Fibroblast of upper back skin (primary cell): ENCODE measurements around the gene TCHP.

ENCODE experiments used
- DNase-seq: peaks from one replicate; pipeline ENCODE4 v3.0.0-alpha.2; 2013

The TCHP gene

DNA sequence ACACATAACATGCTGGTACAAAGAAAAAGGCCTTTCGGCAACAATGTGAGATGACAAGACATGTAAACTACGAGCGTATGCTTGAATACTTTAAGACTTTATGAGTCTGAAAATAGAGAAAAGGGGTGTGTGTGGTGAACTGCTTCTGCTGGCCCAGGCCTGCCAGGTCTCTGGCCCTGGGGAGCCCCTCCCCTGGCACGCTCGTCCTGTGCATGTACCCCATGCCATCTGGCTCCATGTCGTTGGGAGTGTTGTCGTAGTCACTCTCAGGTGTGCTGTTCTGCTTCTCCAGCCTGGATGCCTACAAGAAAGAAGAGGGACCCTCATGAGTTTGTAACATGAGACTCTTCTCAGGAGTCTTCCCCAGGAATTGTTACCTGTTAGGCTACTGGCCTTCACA, 38.9 kb downstream of the TCHP start:
- DNase-seq, result no peak

DNA sequence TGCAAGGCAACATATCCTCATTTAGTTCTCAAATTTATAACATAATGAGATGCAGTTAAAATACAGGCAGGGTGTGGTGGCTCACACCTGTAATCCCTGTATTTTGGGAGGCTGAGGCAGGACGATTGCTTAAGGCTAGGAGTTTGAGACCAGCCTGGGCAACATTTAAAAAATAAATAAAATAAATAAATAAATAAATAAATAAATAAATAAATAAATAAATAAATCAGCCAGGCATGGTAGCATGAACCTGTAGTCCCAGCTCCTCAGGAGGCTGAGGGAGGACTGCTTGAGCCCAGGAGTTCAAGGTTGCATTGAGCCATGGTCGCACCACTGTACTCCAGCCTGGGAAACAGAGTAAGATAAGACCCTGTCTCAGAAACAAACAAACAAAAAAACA, 39.4 kb downstream of the TCHP start:
- DNase-seq, result no peak

DNA sequence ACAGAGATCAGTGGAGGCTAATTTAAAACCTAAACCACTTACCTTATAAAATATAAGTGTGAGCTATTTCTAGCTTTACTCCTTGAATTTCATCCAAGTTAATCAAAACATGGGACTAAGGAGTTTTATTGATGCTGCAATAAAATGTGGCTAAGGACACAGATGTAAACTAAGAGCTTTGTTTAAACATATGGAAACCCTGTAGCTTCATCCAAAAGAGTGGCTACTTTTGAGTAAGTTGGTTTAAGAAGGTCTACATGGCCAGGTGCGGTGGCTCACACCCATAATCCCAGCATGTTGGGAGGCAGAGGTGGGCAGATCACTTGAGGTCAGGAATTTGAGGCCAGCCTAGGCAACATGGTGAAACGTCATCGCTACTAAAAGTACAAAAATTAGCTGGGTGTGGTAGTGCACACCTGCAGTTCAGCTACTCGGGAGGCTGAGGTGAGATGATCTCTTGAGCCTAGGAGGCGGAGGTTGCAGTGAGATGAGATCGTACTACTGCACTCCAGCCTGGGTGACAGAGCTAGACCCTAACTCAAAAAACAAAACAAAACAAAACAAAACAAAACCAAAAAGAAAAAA, 40.4 kb downstream of the TCHP start:
- no peak for DNase-seq

DNA sequence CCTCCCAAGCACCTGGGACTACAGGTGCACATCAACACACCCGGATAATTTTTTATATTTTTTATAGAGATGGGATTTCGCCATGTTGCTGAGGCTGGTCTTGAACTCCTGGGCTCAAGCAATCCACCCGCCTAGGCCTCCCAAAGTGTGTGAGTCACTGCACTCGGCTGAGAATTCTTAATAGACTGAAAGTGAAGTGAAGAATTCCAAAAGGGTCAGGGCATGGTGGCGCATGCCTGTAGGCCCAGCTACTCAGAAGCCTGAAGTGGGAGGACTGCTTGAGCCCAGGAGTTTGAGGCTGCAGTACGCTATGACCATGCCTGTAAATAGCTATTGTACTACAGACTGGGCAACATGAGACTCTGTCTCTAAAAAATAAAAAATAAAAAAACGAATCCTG, 43.7 kb downstream of the TCHP start:
- DNase-seq, result peak; percentile 19

DNA sequence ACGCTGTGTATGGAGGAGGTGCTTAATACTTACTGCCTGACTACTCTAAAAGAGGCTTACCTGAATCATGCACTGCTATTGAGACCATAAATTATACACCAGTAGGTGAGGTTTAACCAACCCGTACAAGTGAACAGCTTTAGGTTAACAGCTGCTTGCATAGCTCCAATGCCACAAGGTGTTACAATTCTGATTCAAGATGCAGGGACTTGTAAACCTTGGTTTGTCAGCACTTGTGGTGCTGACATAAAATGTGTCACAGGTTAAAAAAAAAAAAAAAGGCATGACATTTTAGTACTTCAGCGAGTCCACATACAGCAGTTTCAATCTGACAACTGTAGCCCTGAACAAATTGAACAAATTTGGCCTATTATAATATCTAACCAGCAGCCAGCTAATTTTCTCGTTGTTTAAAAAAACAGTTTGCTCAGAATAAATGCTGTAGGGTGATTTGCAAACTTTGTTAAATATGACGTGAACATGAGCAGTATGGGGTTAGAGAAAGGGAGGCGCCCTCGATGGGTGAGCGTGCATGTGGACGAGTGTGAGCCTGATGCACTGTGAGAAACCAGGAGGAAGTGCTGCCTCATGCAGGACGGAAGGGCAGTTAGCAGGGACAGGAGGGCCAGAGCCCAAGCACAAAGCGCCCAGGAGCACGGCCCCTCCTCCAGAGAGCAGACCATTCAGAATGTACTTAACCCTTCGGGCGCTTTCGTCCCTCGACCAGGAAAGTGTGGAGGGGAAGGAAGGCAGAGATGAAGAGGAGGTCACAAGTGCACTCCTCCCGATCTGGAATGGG, 44.7 kb downstream of the TCHP start:
- no peak for DNase-seq

DNA sequence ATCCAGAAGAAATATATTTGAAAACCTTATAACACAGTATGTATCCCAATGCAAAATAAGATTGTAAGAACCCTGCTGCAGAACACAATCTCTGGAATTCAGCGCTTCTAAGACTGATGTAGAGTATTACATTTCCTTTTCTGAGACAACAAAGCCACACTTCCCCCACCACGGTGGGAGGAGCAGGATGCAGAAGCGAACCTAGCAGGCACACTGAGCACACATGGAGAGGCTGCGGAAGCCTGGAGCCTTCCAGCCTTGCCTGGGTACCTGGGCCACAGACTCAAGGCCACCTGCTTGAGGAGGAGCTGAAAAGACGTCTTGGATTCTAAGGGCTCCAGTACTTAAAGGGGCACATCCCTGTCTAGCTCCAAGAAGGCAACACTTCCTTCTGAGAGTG, 46.4 kb downstream of the TCHP start:
- peak; percentile 63 for DNase-seq

DNA sequence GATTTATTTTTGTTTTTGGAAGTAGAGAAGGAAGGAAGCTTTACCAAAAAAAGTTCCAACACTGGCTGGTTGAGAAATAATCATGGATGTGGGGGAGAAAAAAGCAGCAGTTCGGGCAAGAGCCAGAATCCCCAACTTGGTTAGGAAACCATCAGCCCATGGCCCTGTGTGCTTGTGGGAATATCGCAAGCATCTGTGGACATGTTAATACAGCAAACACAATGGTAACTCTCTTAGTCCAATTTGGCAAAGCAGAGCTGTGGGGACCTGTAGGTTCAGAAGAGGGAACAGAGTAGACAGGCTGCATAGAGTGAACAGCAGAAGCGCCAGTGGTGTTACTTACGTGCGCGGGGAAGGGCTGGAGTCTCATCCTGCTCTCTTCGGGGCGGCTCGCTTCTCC, 46.8 kb downstream of the TCHP start:
- DNase-seq, result no peak

DNA sequence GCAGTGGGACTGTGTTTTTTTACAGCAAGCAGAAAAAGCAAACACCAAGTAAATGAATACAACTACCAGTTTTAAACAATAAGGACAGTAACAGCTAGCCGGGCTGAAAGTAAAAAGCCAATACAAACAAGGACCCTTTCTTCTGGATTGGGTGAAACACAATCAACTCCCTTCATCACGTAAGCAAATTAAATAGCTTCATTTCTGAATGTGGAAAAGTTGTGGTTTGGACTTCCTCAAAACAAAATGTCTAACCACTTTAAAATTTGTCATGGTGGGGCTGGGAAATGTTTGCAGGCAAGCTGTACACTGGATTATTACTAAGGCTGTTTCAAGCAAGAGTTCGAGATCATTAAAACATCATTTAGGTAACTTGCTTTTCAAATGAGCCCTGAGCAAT, 47.4 kb downstream of the TCHP start:
- peak; percentile 74 for DNase-seq

DNA sequence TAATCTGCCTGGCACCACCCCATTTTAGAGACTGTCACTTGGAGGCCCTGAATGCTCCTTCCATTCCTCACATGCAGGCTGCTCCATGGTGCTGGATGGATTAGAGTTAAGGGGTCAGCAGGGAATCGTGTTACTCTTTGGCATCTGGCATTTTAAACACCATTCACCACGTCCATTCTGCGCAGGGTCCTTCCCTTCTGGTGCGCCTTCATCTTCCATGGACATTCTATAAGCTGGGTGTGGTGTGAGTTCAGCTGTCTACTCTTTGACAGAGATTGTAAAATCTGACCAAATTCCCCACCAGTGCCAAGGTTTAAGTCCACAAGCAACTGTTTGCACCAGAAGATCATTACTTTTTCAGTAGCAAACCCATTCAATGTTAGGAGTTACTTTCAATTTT, 48.3 kb downstream of the TCHP start:
- DNase-seq, result no peak

DNA sequence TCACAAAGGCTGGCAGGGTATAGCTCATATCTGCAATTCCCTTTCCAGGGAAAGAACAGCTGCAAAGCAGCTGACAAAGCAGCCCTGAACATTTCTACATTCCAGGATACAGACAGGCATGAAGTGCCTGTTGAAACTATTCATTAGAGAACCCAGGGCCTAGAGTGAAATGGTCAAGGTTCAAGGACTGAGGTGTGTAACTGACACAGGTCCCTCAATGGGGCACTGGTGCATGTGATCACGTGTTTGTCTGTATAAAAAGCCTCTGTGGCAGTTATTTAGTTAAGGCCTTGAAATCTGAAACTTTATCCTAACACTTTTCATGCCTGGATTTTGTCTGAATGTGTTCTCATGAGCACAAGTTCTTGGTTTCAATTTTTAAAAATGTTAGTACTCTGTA, 49.0 kb downstream of the TCHP start:
- peak; percentile 81 for DNase-seq

DNA sequence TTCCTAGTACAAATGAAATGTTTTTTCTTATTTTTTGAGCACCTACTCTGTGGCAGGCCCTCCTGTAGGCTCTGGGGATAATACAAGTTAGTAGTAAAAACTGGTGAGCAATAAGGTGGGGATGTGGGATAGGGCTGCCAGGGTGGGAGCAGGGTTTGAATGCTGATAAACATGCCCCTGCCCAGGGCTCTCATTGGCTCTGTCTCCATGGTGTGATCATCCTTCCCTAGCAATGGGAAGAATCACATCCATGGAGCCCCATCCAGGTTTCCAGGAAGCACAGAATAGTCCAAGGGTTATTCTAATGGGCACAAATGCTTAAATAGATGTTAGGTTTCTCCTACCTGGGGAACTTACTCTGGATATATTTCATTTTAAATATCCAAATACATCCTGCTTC, 50.6 kb downstream of the TCHP start:
- DNase-seq, result no peak

DNA sequence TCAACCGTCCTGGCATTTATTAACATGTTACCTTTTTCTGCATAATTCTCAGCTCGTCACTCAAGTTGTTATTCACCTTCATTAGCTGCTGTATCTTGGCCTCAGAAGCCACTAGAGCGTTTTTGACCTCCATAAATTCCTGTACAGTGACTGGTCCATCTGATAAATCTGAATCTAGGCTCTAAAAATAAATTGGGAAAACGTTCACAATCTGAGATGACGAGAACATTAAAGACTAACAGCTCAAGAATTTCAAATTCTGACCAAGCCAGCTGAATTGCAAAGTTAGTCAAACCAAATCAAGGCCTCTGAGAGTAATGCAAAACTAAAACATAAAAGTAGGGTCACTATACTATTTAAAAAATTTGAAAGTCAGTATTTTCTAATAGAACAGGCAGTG, 51.1 kb downstream of the TCHP start:
- DNase-seq, result peak; percentile 93

DNA sequence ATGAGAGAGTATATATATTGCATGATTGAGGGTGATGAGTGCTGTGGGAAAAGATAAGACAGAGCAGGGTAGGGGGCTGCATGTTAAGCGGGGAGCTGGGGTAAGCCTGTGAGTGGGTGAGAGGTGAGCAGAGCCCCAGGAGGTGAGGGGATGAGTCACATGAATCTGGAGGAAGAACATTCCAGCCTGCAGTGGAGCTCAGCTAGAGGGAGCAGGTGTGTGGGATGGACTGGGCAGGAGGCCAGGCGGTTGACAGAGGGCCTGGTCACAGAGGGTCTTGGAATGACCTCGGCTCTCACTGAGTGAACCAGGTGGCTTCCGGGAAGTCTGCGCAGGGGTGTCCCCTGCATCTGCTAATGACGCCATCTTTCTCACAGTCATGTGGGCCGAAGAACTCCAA, 51.7 kb downstream of the TCHP start:
- DNase-seq, result peak; percentile 83

DNA sequence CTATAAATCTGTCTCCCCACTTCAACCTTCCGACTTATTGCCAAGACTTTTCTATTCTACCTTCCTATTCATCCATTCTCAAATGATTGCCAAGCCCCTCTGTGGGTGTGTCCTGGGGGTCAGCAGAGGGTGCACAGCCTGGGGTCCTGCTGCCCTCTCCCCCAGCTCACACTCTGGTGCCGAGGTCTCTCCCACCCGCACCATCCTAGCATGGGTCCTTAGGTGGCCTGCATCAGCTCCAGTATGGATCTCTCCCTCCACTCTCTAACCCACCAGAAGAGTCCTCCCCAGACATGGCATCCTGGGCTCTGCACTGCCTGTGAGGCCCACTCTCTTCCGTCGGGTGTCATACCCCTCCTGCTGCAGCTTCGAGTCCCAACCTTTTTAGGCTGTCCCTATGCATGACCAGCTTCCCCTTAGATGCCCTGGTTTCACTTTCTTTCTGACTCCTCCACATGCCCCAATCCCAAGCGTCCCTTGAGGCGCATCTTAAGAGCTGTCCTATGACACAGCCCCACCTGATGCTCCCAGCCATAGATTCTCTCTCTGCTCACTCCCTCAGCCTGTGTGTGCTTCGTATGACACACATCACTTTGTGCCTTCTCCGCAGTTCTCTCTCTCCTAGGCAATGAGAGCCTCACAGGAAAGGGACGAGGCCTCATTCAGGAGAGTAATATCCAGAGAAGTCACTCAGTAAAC, 52.2 kb downstream of the TCHP start:
- DNase-seq, result no peak

DNA sequence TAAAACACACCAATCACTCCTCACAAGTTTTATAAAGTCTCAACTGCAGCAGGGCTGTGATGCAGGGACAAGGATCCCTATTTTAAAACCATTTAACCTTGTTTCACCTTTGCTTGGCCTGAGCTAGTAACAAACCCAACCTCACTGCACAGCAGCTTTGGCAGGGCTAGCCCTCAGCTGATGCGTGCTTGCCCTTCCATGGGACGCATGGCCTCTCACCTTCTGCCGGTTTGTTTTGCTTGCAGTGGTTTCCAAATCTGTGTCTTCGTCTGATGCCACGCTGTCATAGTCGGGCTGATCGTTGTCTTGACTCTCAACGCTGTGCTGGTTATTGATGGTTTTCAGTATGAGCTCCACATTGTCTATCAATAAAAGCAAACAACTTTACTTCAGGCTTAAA, 52.8 kb downstream of the TCHP start:
- DNase-seq, result no peak

DNA sequence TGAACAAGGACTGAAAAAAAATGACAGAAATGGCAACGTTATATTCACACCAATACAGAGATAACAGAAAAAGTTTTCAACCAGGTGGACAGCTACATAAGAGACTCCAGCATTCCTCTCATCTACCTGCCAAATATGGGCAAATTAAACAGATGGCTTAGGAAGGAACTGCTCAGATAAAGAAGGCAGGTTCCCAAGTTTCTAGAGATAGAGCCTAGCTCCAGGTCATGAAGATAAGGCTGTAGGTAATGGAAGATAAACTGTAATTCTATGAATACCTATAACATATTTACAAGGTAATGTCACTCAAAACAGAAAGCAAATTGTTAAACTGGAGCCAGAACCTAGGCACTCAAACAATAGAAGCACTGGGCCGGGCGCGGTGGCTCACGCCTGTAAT, 53.6 kb downstream of the TCHP start:
- DNase-seq, result no peak

DNA sequence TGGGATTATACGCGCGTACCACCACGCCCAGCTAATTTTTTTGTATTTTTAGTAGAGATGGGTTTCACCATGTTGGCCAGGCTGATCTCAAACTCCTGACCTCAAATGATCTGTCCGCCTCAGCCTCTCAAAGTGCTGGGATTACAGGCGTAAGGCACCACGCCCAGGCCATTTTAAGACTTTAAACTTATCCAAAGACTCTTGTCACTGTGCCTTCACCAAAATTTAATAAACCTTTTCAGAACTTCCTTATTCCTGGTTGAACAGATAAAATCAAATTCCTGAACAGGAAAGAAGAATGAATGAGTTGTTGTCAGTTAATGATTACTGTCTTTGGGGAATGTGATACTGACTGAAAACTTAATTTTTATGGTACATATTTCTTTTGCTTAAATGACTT, 58.3 kb downstream of the TCHP start:
- no peak for DNase-seq

DNA sequence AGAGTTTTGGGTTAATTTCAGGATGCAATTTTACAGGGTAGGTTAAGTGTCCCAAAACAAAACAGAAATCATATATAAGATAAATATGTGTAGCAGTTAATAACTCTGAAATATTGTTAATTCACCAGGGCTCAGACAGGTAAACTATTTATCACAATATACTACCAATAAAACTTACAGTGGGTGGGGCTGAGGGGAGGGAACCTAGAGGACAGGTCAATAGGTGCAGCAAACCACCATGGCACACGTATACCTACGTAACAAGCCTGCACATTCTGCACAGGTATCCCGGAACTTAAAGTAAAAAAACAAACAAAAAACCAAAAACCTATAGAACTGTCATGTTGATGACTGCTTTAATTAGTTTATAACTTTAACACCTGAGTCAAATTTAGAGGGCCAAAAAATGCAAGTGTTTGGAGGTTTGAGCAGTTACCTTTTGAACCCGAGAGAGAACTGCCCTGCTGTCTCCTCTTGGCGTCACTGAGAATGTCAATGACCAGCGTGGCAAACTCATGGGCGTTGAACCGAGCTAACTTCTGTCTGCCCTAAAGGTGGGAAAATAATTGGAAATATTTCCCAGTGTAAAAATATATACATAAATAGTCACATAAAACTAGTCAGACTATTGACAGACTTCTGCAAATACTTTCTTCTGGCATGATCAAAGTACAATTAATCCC, 59.5 kb downstream of the TCHP start:
- no peak for DNase-seq

DNA sequence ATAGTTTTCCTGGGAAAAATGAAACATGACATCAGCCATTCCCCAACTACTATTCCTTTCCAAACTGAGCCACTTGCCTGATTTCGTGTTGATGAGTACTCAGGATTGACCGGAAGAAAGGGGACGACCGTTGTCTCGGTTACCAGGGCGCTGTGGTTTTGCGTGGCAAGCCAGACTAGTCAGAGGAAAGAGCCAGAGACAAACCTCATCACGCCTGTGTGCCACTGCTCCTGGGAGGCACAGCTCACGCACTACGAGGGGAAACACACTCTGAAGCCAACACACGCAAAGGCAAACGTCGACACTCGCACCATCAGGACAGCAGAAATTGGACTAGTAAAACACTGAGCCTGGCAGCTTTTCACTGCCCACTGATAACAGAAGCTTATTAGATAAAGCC, 61.1 kb downstream of the TCHP start:
- DNase-seq, result no peak

DNA sequence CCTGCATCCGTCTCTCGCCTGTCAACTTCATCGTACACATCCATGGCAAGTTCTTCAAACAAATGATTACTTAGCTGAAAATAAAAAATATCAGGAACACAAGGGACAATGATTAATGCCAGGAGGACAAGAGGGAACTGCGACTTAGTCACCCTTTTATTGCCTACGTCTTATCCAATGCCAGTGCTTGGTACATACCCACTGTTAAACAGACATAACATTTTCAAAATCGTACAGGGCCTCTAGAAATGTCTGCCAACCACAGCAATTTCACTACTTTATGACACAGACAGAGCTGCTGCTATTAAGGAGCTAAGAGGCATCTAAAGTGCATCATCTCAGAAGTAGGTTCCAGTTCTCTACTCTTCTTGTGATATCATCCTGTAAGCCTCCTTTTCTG, 61.5 kb downstream of the TCHP start:
- DNase-seq, result no peak

DNA sequence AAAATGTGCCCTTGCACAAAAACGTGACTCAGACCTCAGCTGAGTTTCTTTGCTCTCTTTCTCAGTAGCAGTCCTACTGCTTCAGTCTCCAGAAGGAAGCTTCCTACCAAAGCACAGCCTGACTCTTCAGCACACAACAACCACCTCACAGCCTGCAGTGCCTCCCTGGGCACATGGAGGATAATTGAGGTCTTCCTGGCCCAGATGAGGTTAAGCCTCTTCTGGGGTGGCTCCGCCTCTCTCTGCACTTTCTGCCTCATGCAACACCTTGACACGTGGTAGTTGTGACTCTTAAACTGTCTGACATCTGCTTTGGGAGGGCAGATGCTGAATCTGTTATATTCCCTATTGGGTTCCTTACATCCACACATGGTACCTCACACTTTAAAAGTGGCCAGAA, 62.3 kb downstream of the TCHP start:
- DNase-seq, result no peak

DNA sequence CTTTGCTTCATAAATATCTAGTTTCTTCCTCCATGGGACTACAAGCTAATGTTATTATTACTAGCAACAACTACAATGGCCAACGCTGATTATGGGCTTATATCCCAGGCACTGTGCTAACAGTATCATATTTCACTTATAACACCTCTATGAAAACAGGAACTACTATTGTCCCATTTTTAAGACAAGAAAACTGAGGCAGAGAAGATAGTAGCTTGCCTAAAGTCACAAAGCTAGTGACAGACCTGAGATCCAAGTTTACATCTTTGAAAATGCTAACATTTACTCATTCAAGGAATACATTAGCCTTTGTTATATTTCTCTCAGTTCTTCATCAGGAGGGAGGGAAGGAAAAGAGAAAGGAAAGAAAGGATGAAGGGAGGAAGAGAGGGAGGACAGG, 63.3 kb downstream of the TCHP start:
- no peak for DNase-seq

DNA sequence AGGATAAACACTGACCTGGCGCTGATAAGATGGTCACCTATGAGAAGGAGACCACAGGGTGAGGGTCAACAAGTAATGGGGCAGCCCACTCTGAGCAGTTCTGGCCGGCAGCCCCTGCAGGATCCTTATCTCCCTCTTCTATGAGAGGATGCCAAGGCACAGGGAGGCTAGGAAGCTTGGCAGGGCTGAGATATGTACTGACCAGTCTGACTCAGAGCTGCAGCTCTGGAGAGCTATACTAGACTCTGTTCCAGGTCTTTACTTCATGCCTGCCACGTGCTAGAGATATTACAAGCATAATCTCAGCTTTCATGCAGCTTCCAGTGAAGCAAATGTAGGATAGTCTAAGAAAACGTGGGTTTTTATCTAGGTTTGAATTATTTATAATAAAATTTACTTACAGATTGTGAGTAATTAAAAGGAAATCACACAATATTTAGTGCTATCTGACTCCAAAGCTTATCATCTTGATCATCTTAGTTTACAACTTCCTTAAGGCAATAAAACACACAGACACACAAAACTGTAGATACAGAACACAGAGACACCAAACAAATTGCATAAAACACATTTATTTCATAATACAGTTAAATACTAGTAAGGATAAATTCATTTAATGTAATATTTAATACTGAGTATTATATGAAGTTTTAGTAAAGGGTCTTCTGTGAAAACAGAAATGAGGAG, 63.8 kb downstream of the TCHP start:
- DNase-seq, result peak; percentile 23
